Neuronal stem cell (in vitro differentiated cells): ENCODE measurements around the gene EVI5.
A peak's percentile ranks its signal among the peaks of the same experiment; 100 is the strongest.

Experiments used
- DNase-seq: peaks from one replicate; pipeline ENCODE4 v3.0.0-alpha.2; 2013; ENCODE audit warnings: low spot score
- H2AFZ ChIP-seq: one replicate; pipeline ENCODE4 v1.6.1; 2013; ENCODE audit warnings: mild to moderate bottlenecking, low read length, inconsistent platforms
- H2AK5ac ChIP-seq: 2 replicates; pipeline ENCODE4 v1.6.1; 2013; ENCODE audit warnings: low read depth, mild to moderate bottlenecking, inconsistent platforms, low read length, moderate library complexity, mixed read lengths
- H2BK120ac ChIP-seq: 2 replicates; pipeline ENCODE4 v1.6.1; 2013; ENCODE audit warnings: low read depth, mild to moderate bottlenecking, inconsistent platforms, low read length, moderate library complexity, mixed read lengths
- H2BK12ac ChIP-seq: one replicate; pipeline ENCODE4 v1.6.1; 2013; ENCODE audit warnings: low read length, inconsistent platforms
- H2BK15ac ChIP-seq: 2 replicates; pipeline ENCODE4 v1.6.1; 2013; ENCODE audit warnings: mild to moderate bottlenecking, low read length, inconsistent platforms, mixed read lengths
- H2BK5ac ChIP-seq: one replicate; pipeline ENCODE4 v1.6.1; 2013; ENCODE audit warnings: inconsistent platforms, mild to moderate bottlenecking, low read length, moderate library complexity
- H3K14ac ChIP-seq: one replicate; pipeline ENCODE4 v1.6.1; 2013; ENCODE audit warnings: low read length, inconsistent platforms
- H3K18ac ChIP-seq: 2 replicates; pipeline ENCODE4 v1.6.1; 2013; ENCODE audit warnings: low read length, inconsistent platforms
- H3K23ac ChIP-seq: 2 replicates; pipeline ENCODE4 v1.6.1; 2013; ENCODE audit warnings: low read depth, mild to moderate bottlenecking, mixed read lengths, low read length, inconsistent platforms; ENCODE audit not compliant: poor library complexity
- H3K27ac ChIP-seq: replicated peaks from 3 replicates; pipeline ENCODE4 v1.5.1; 2013; ENCODE audit warnings: low read length, inconsistent platforms
- H3K27me3 ChIP-seq, 3 experiments: 2 replicates each; pipeline ENCODE4 v1.6.1; 2013; ENCODE audit warnings: low read length in 3 of 3, mild to moderate bottlenecking in 2 of 3, inconsistent platforms in 1 of 3, low read depth in 1 of 3, mixed read lengths in 1 of 3, moderate library complexity in 1 of 3; ENCODE audit not compliant: control insufficient read depth in 3 of 3, insufficient read depth in 3 of 3
- H3K36me3 ChIP-seq, 2 donors: replicated peaks in 1 of 2; 2 replicates each; pipeline ENCODE4 v1.6.1; 2013; ENCODE audit warnings: low read length in 2 of 2; ENCODE audit not compliant: control insufficient read depth in 2 of 2, insufficient read depth in 2 of 2
- H3K4ac ChIP-seq: 2 replicates; pipeline ENCODE4 v1.6.1; 2013; ENCODE audit warnings: inconsistent platforms, mild to moderate bottlenecking, low read length, moderate library complexity
- H3K4me1 ChIP-seq, 2 donors: 1 replicate in 1 of 2; 2 replicates in 1 of 2; pipeline ENCODE4 v1.6.1; 2013; ENCODE audit warnings: low read length in 2 of 2, low read depth in 1 of 2; ENCODE audit not compliant: control insufficient read depth in 2 of 2, insufficient read depth in 1 of 2
- H3K4me2 ChIP-seq: one replicate; pipeline ENCODE4 v1.6.1; 2013; ENCODE audit warnings: mild to moderate bottlenecking, low read length, inconsistent platforms; ENCODE audit not compliant: insufficient read depth, poor library complexity, severe bottlenecking
- H3K4me3 ChIP-seq, 2 donors: 2 replicates each; pipeline ENCODE4 v1.5.1; 2013; ENCODE audit warnings: low read length in 2 of 2, mild to moderate bottlenecking in 2 of 2, inconsistent platforms in 1 of 2, moderate library complexity in 1 of 2
- H3K79me1 ChIP-seq: one replicate; pipeline ENCODE4 v1.6.1; 2013; ENCODE audit warnings: low read depth, mild to moderate bottlenecking, inconsistent platforms, low read length, moderate library complexity
- H3K9ac ChIP-seq: one replicate; pipeline ENCODE4 v1.6.1; 2013; ENCODE audit warnings: mild to moderate bottlenecking, low read depth, low read length, inconsistent platforms; ENCODE audit not compliant: poor library complexity
- H3K9me3 ChIP-seq, 2 donors: replicated peaks in 1 of 2; 2 replicates each; pipeline versions ENCODE3 to v1.6.1; 2013; ENCODE audit warnings: low read length in 2 of 2, mild to moderate bottlenecking in 2 of 2, inconsistent platforms in 1 of 2, low read depth in 1 of 2, mixed read lengths in 1 of 2, moderate library complexity in 1 of 2; ENCODE audit not compliant: control insufficient read depth in 2 of 2, insufficient read depth in 1 of 2
- H4K8ac ChIP-seq: one replicate; pipeline ENCODE4 v1.6.1; 2013; ENCODE audit warnings: low read depth, mild to moderate bottlenecking, inconsistent platforms, low read length, moderate library complexity
- H4K91ac ChIP-seq: one replicate; pipeline ENCODE4 v1.6.1; 2013; ENCODE audit warnings: low read length, low read depth, mild to moderate bottlenecking, inconsistent platforms; ENCODE audit not compliant: poor library complexity
- WGBS, 2 donors: extraction: QIAGEN DNeasy Blood & Tissue Kit; methylation state at CpG; one replicate each; pipeline ENCODE4 v1.1.7; 2013; ENCODE audit warnings: missing lambda C conversion rate in 2 of 2, mixed read lengths in 1 of 2; ENCODE audit not compliant: insufficient read length in 2 of 2, insufficient replicate concordance in 1 of 2; ENCODE audit errors: extremely low coverage in 2 of 2; 5-methylcytosine and 5-hydroxymethylcytosine counted together

Gene EVI5

DNA sequence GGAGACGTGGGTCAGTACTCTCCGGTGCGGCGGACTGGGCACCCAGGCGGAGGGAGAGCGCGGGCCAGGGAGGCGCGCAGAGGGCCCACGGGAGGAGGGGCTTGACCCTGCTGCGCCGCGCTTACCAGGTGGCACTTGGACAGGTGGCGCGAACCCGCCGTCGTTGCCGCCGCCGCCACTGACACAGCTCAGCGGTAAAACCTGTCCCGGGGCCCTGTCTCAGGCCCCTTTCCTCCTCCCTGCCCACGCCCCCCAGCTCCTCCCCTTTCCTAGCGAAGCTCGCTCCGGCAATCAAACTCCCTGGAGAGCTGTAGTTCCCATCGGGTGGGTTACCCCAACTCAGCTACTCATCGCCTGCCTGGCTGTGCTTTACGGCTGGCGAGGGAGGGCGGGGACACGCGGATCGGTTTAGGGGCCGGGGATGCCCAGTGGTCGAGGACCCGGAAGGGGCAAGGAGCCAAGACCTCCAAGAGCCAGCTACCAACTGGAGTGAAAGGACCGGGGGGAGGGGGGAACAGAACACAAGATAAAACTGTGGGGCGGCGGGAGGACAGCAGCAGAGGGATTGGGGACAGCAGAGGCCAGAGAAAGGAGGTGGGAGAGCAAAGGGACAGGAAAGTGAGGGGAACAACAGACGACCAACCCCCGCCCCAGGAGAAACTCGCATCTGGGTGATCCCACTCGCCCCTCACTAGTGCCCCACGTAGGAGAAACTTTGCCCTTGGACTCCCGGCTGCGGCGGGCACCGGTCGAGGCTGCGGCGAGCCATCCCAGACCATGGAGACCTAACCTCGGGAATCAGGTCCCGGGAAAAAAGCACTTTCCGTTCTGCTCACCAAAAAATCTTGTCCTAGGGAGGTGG lies 301.1 kb downstream of the EVI5 start:
- peak overlapping the region; percentile 71 for H3K14ac ChIP-seq
- no CpG with 5 or more reads among the region's 56 CpGs for WGBS, 2 donors
- no peak overlapping the region for H2BK120ac ChIP-seq
- H3K9me3 ChIP-seq: no peaks in the 10 kb centered on the region
- DNase-seq: peak; percentile 44
- peak overlapping the region; percentile 31 for H3K23ac ChIP-seq
- H3K4ac ChIP-seq: no peak overlapping the region
- H3K18ac ChIP-seq: peak overlapping the region; percentile 87
- peak overlapping the region; percentile 90 for H2AFZ ChIP-seq
- no peak overlapping the region for H3K27ac ChIP-seq
- peak overlapping the region; percentile 44 for H3K9ac ChIP-seq
- H3K4me2 ChIP-seq: peak overlapping the region; percentile 69
- no peak overlapping the region for H4K91ac ChIP-seq
- no peak overlapping the region for H4K8ac ChIP-seq
- no peak overlapping the region for H2BK15ac ChIP-seq
- no peaks in the 10 kb centered on the region for H3K36me3 ChIP-seq
- H2BK12ac ChIP-seq: peak overlapping the region; percentile 41
- H3K79me1 ChIP-seq: no peaks in the 10 kb centered on the region
- H2AK5ac ChIP-seq: no peak overlapping the region
- H3K4me1 ChIP-seq: peaks cover 27 to 28% of the 10 kb centered on the region in 2 donors
- peaks cover 66 to 99% (median 96%) of the 10 kb centered on the region in 3 experiments for H3K27me3 ChIP-seq
- H3K4me3 ChIP-seq: peak overlapping the region in 1 of 2 donors; percentile 45
- H2BK5ac ChIP-seq: no peak overlapping the region

DNA sequence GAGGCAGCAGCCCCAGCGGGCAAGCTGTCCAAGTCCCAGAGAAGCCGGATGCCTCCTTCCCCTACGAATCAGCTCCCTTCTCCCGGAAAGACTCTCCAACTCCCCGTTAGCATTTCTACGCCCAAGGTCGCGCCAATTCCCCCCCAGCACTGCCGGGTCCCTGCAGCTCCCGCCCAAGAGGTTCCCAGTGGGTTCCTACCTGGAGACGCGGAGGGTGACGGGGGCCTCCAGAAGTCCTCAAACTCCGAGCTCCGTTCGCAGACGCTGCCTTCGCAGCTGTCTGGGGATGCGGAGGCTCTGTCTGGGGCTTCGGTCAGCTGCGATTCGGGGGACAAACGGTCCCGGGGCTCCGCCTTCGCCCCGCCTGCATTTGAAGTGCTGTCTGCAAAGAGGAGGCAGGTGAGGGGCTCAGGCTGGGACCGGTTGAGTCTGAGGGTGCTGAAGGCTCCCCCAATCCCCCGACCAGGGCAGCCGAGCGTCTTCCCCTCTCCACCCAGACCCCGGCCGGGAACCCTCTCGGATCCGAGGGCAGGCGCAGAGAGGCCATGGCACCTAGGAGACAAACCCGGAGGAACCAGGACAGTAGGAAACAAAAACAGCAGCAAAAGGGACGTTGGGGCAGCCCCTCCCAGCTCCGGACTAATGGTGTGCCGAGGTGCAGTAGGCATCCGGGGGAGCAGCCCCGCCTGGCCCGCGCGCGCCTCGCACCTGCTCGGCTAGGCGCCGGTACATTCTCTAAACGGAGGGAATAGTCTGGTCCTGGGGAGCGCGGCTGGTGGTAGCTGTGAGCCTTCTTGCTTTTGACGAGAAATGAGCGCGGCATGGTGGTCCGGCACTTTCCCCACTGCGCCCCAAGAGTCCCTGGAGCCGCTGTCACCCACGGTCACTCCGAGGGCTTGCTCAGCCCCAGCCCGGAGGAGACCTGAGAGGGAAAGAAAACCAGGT lies 302.0 kb downstream of the EVI5 start:
- peak overlapping the region; percentile 75 for H2BK5ac ChIP-seq
- peaks cover 66 to 99% (median 98%) of the 10 kb centered on the region in 3 experiments for H3K27me3 ChIP-seq
- no peak overlapping the region for H4K8ac ChIP-seq
- no peak overlapping the region for H2BK15ac ChIP-seq
- H3K79me1 ChIP-seq: no peaks in the 10 kb centered on the region
- peak overlapping the region; percentile 71 for H3K14ac ChIP-seq
- peak overlapping the region; percentile 87 for H3K18ac ChIP-seq
- peak overlapping the region; percentile 69 for H3K4me2 ChIP-seq
- no peaks in the 10 kb centered on the region for H3K36me3 ChIP-seq
- H2AFZ ChIP-seq: peak overlapping the region; percentile 90
- H4K91ac ChIP-seq: no peak overlapping the region
- DNase-seq: peak; percentile 37
- no peaks in the 10 kb centered on the region for H3K9me3 ChIP-seq
- H2BK120ac ChIP-seq: no peak overlapping the region
- WGBS, 2 donors: no CpG with 5 or more reads among the region's 62 CpGs
- peak overlapping the region; percentile 80 for H3K23ac ChIP-seq
- H3K4ac ChIP-seq: no peak overlapping the region
- peak overlapping the region in 1 of 2 donors; percentile 45 for H3K4me3 ChIP-seq
- H3K4me1 ChIP-seq: peaks cover 27 to 28% of the 10 kb centered on the region in 2 donors
- no peak overlapping the region for H3K27ac ChIP-seq
- H3K9ac ChIP-seq: peak overlapping the region; percentile 44
- H2AK5ac ChIP-seq: peak overlapping the region; percentile 75
- no peak overlapping the region for H2BK12ac ChIP-seq

DNA sequence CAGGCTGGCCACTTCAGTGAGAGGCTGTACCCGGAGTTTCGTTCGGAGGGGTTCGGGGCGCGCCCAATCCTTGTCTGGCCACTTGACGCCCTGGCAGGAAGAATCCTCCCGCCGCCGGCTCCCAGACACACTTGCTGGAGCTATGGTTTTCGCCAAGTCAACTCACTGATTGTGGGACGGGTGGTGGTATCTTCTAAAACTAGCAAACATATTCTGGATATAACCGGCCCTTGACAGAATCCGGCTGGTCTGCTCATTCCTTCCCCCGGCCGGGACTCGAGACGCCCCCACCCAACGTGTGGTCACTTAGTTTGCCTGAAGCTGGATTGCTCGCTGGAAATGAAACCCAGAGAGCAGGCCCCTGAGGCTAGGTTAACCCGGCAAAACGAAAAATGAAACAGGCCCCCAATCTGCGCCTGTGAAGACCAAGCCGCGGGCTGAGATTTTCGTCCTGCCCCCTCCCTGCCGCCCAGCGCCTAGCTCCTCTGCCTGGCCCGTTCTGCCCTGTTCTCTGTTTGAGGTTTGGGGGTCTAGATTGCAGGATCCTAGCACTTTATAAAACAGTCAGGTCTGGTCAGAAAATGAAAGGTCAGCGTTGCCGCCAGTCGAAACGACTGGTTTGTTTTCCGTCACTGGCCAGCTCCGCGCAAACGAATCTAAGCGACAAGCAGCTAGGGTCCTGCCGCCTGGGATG lies 302.8 kb downstream of the EVI5 start:
- H3K9me3 ChIP-seq: no peaks in the 10 kb centered on the region
- H2BK12ac ChIP-seq: no peak overlapping the region
- H3K27me3 ChIP-seq: peaks cover 63 to 99% (median 92%) of the 10 kb centered on the region in 3 experiments
- peaks cover 27 to 28% of the 10 kb centered on the region in 2 donors for H3K4me1 ChIP-seq
- peak overlapping the region; percentile 75 for H2BK5ac ChIP-seq
- H3K36me3 ChIP-seq: no peaks in the 10 kb centered on the region
- no peak overlapping the region for H2BK120ac ChIP-seq
- no peak overlapping the region for H3K27ac ChIP-seq
- H4K8ac ChIP-seq: no peak overlapping the region
- H3K18ac ChIP-seq: peak overlapping the region; percentile 64
- no peak overlapping the region for H3K4me3 ChIP-seq
- peak overlapping the region; percentile 90 for H2AFZ ChIP-seq
- H4K91ac ChIP-seq: no peak overlapping the region
- peak; percentile 45 for DNase-seq
- no CpG with 5 or more reads among the region's 39 CpGs for WGBS, 2 donors
- no peaks in the 10 kb centered on the region for H3K79me1 ChIP-seq
- H3K9ac ChIP-seq: no peak overlapping the region
- H3K14ac ChIP-seq: no peak overlapping the region
- no peak overlapping the region for H3K4ac ChIP-seq
- H2BK15ac ChIP-seq: no peak overlapping the region
- no peak overlapping the region for H3K23ac ChIP-seq
- H2AK5ac ChIP-seq: no peak overlapping the region
- peak overlapping the region; percentile 31 for H3K4me2 ChIP-seq
